HEK293 (cell line): ENCODE data around the gene TBCEL.
A peak's percentile ranks its signal among the peaks of the same experiment; 100 is the strongest.

Source experiments
- CTCF ChIA-PET: fragments of 350-600 bp; formaldehyde crosslinking; extraction: SDS; loops from one replicate; lab custom pipeline; 2021; ENCODE audit warnings: antibody characterized with exemption; lab: Yijun Ruan, JAX
- POLR2A ChIA-PET: fragments of 300-600 bp; formaldehyde crosslinking; extraction: SDS; loops from one replicate; lab custom pipeline; 2020; ENCODE audit warnings: antibody characterized with exemption, inconsistent platforms; lab: Yijun Ruan, JAX
- H3K27ac ChIP-seq: fragments of 200-500 bp; sonication (Bioruptor generic); 2 replicates; pipeline ENCODE4 v1.5.1; 2014; ENCODE audit warnings: low read depth, low read length, control low read depth, inconsistent platforms; ENCODE audit errors: extremely low read depth
- H3K36me3 ChIP-seq, 2 experiments: fragments of 200-500 bp in 1 of 2; sonication (Bioruptor generic) in 1 of 2; 1 replicate in 1 of 2; 2 replicates in 1 of 2; pipeline ENCODE4 v1.5.1; 2014 to 2017; ENCODE audit warnings: inconsistent platforms in 2 of 2, low read length in 2 of 2; ENCODE audit not compliant: control insufficient read depth in 2 of 2, insufficient read depth in 1 of 2
- H3K4me1 ChIP-seq: fragments of 200-500 bp; sonication (Bioruptor generic); 2 replicates; pipeline ENCODE4 v1.5.1; 2014; ENCODE audit warnings: mild to moderate bottlenecking, low read length, inconsistent platforms; ENCODE audit not compliant: control insufficient read depth, insufficient read depth
- H3K4me3 ChIP-seq: 2 replicates; pipeline ENCODE4 v1.5.1; 2011; ENCODE audit warnings: low read depth, mild to moderate bottlenecking, control low read depth, low read length, moderate library complexity
- H3K9me3 ChIP-seq: fragments of 200-500 bp; sonication (Bioruptor generic); 2 replicates; pipeline ENCODE4 v1.5.1; 2014; ENCODE audit warnings: low read depth, low read length, inconsistent platforms; ENCODE audit not compliant: control insufficient read depth, insufficient read depth
- FEZF1 ChIP-seq: fragments of 450-650 bp; formaldehyde crosslinking; IDR thresholded peaks from 2 replicates; pipeline ENCODE4 v1.5.1; 2016; ENCODE audit warnings: missing biosample characterization, missing genetic modification characterization
- HOXA7 ChIP-seq: sonication (generic); formaldehyde crosslinking; IDR thresholded peaks from 2 replicates; pipeline ENCODE4 v1.8.1; 2022; ENCODE audit warnings: missing genetic modification reagents, borderline replicate concordance
- OSR2 ChIP-seq: fragments of 450-650 bp; formaldehyde crosslinking; IDR thresholded peaks from 2 replicates; pipeline ENCODE4 v1.5.1; 2016; ENCODE audit warnings: missing biosample characterization, missing genetic modification characterization
- SCRT1 ChIP-seq: fragments of 450-650 bp; formaldehyde crosslinking; IDR thresholded peaks from 2 replicates; pipeline ENCODE4 v1.5.1; 2016; ENCODE audit warnings: missing biosample characterization, missing genetic modification characterization, borderline replicate concordance
- ZBTB1 ChIP-seq: fragments of 450-650 bp; formaldehyde crosslinking; IDR thresholded peaks from 2 replicates; pipeline ENCODE4 v1.5.1; 2016; ENCODE audit warnings: missing biosample characterization, missing genetic modification characterization
- ZEB2 ChIP-seq: fragments of 450-650 bp; formaldehyde crosslinking; IDR thresholded peaks from 2 replicates; pipeline ENCODE4 v1.5.1; 2016; ENCODE audit warnings: missing biosample characterization, missing genetic modification characterization
- ZNF157 ChIP-seq: fragments of 450-650 bp; formaldehyde crosslinking; IDR thresholded peaks from 2 replicates; pipeline ENCODE4 v1.5.1; 2016; ENCODE audit warnings: missing biosample characterization, missing genetic modification characterization
- ZNF202 ChIP-seq: fragments of 450-650 bp; formaldehyde crosslinking; IDR thresholded peaks from 2 replicates; pipeline ENCODE4 v1.5.1; 2016; ENCODE audit warnings: missing biosample characterization, missing genetic modification characterization, borderline replicate concordance
- ZNF302 ChIP-seq: fragments of 450-650 bp; formaldehyde crosslinking; IDR thresholded peaks from 2 replicates; pipeline ENCODE4 v1.5.1; 2016; ENCODE audit warnings: missing biosample characterization, missing genetic modification characterization, low read depth
- ZNF324 ChIP-seq: fragments of 450-650 bp; formaldehyde crosslinking; IDR thresholded peaks from 2 replicates; pipeline ENCODE4 v1.5.1; 2016; ENCODE audit warnings: missing biosample characterization, missing genetic modification characterization
- ZNF76 ChIP-seq: fragments of 450-650 bp; formaldehyde crosslinking; IDR thresholded peaks from 2 replicates; pipeline ENCODE4; 2016; ENCODE audit warnings: low read depth, missing biosample characterization, missing genetic modification characterization, borderline replicate concordance
- ZNF777 ChIP-seq: fragments of 450-650 bp; formaldehyde crosslinking; IDR thresholded peaks from 2 replicates; pipeline ENCODE4 v1.5.1; 2017; ENCODE audit warnings: missing biosample characterization, missing genetic modification characterization, borderline replicate concordance
- ZNF785 ChIP-seq: fragments of 450-650 bp; formaldehyde crosslinking; IDR thresholded peaks from 2 replicates; pipeline ENCODE4 v1.5.1; 2016; ENCODE audit warnings: missing biosample characterization, missing genetic modification characterization
- ZNF837 ChIP-seq: fragments of 450-650 bp; formaldehyde crosslinking; IDR thresholded peaks from 2 replicates; pipeline ENCODE4 v1.5.1; 2016; ENCODE audit warnings: missing biosample characterization, missing genetic modification characterization
- TF ChIP-seq, protein P1 (sequence below): fragments of 450-650 bp; formaldehyde crosslinking; conservative IDR thresholded peaks from 2 replicates; pipeline ENCODE4 v1.5.1; 2016; ENCODE audit warnings: low read depth, missing biosample characterization, missing genetic modification characterization
- TF ChIP-seq, protein P2 (sequence below): fragments of 450-650 bp; formaldehyde crosslinking; IDR thresholded peaks from 2 replicates; pipeline ENCODE4 v1.5.1; 2016; ENCODE audit warnings: missing biosample characterization, missing genetic modification characterization
- TF ChIP-seq, protein P3 (sequence below): fragments of 450-650 bp; formaldehyde crosslinking; IDR thresholded peaks from 2 replicates; pipeline ENCODE4 v1.5.1; 2017; ENCODE audit warnings: missing biosample characterization, missing genetic modification characterization
- TF ChIP-seq, protein P4 (sequence below): fragments of 450-650 bp; formaldehyde crosslinking; optimal IDR thresholded peaks from 2 replicates; pipeline ENCODE3; 2016; ENCODE audit warnings: missing biosample characterization, mild to moderate bottlenecking, missing genetic modification characterization

Gene TBCEL

DNA sequence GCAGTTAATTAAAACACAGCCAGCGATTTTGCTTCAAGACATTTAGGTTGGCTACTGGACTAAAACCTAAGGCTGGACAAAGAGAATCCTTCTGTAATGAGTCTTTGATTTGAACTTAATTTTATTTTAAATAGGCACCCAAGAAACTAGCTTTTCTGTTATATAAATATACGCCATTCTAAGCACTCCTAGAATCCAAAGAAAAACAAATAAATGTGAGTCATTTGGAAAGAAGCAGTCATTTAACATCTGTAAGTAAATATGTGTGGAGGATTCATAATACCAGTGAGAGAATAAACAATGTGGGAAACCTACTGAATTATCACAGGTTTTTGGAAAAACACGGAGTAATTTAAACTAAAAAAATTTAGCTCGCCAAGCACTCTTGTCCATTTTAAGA is 76.0 kb downstream of the TBCEL start (continued):
- TF ChIP-seq, protein P1, sequence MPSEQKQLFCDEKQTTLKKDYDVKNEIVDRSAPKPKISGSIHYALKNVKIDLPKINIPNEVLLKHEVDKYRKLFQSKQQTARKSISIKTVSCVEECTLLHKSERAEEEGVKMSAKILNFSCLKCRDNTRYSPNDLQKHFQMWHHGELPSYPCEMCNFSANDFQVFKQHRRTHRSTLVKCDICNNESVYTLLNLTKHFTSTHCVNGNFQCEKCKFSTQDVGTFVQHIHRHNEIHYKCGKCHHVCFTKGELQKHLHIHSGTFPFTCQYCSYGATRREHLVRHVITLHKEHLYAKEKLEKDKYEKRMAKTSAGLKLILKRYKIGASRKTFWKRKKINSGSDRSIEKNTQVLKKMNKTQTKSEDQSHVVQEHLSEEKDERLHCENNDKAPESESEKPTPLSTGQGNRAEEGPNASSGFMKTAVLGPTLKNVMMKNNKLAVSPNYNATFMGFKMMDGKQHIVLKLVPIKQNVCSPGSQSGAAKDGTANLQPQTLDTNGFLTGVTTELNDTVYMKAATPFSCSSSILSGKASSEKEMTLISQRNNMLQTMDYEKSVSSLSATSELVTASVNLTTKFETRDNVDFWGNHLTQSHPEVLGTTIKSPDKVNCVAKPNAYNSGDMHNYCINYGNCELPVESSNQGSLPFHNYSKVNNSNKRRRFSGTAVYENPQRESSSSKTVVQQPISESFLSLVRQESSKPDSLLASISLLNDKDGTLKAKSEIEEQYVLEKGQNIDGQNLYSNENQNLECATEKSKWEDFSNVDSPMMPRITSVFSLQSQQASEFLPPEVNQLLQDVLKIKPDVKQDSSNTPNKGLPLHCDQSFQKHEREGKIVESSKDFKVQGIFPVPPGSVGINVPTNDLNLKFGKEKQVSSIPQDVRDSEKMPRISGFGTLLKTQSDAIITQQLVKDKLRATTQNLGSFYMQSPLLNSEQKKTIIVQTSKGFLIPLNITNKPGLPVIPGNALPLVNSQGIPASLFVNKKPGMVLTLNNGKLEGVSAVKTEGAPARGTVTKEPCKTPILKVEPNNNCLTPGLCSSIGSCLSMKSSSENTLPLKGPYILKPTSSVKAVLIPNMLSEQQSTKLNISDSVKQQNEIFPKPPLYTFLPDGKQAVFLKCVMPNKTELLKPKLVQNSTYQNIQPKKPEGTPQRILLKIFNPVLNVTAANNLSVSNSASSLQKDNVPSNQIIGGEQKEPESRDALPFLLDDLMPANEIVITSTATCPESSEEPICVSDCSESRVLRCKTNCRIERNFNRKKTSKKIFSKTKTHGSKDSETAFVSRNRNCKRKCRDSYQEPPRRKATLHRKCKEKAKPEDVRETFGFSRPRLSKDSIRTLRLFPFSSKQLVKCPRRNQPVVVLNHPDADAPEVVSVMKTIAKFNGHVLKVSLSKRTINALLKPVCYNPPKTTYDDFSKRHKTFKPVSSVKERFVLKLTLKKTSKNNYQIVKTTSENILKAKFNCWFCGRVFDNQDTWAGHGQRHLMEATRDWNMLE (tag by site-specific recombination): no peak
- TF ChIP-seq, protein P2, sequence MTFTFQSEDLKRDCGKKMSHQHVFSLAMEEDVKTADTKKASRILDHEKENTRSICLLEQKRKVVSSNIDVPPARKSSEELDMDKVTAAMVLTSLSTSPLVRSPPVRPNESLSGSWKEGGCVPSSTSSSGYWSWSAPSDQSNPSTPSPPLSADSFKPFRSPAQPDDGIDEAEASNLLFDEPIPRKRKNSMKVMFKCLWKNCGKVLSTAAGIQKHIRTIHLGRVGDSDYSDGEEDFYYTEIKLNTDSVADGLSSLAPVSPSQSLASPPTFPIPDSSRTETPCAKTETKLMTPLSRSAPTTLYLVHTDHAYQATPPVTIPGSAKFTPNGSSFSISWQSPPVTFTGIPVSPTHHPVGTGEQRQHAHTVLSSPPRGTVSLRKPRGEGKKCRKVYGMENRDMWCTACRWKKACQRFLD (tag by site-specific recombination): no peak
- 0 out of 2 replicates have a peak, but pooled peaks have one; percentile 8 for TF ChIP-seq FEZF1 (tag by site-specific recombination)
- TF ChIP-seq, protein P3, sequence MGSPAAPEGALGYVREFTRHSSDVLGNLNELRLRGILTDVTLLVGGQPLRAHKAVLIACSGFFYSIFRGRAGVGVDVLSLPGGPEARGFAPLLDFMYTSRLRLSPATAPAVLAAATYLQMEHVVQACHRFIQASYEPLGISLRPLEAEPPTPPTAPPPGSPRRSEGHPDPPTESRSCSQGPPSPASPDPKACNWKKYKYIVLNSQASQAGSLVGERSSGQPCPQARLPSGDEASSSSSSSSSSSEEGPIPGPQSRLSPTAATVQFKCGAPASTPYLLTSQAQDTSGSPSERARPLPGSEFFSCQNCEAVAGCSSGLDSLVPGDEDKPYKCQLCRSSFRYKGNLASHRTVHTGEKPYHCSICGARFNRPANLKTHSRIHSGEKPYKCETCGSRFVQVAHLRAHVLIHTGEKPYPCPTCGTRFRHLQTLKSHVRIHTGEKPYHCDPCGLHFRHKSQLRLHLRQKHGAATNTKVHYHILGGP (tag by site-specific recombination): peak; percentile 81; the same call in 1 of the 2 replicates
- no peak for TF ChIP-seq OSR2 (tag by site-specific recombination)
- TF ChIP-seq ZBTB1 (tag by site-specific recombination): no peak
- no peak for TF ChIP-seq ZNF837
- no peak for TF ChIP-seq ZNF777 (tag by site-specific recombination)
- TF ChIP-seq, all 188 proteins: peak for 3

DNA sequence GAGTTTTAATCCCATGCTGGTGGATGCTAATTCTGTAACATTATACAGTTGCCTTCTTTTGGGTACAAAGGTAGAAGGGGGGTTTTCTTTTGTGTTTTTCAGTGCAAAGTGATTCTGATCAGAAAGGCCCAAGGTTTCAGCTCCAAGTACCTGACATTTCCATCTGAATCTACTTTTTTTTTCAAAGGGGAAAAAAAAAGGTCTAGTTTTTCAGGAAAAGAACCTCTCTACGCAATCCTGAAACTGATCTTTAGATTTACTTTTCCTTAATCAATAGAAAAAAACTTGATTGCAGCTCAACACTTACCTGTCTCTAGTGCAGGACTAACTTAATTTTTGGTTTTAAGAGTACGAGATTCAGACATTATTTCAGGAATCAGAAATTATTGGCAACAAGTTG is 77.0 kb downstream of the TBCEL start, which contains the start of gene TECTA:
Gene TECTA, plus strand, starts transcription at position 301 of the 400 bp plus-strand sequence. CDS start 1,423 bp downstream, outside the sequence.
- no peaks in the 10 kb centered on the region for H3K9me3 ChIP-seq
- POLR2A ChIA-PET: no interaction called here
- CTCF ChIA-PET: interaction anchor here (0.6 to 0.7 kb wide), 2 partner anchors 48 to 212 kb away, joined by 4 read pairs; no protein-coding TSS in a partner anchor
- peaks cover 2% of the 10 kb centered on the region; the same call in 1 of the 2 replicates for H3K4me1 ChIP-seq
- H3K36me3 ChIP-seq: no peaks in the 10 kb centered on the region
- H3K4me3 ChIP-seq: no peak within 1 kb of the TSS
- TF ChIP-seq ZEB2 (no peak), ZNF302 (tag by site-specific recombination) (no peak), SCRT1 (tag by site-specific recombination) (no peak), HOXA7 (no peak), ZNF202 (no peak), ZNF76 (tag by site-specific recombination) (no peak), ZNF324 (tag by site-specific recombination) (no peak), ZNF785 (tag by site-specific recombination) (no peak), ZNF157 (no peak)
- TF ChIP-seq, protein P4, sequence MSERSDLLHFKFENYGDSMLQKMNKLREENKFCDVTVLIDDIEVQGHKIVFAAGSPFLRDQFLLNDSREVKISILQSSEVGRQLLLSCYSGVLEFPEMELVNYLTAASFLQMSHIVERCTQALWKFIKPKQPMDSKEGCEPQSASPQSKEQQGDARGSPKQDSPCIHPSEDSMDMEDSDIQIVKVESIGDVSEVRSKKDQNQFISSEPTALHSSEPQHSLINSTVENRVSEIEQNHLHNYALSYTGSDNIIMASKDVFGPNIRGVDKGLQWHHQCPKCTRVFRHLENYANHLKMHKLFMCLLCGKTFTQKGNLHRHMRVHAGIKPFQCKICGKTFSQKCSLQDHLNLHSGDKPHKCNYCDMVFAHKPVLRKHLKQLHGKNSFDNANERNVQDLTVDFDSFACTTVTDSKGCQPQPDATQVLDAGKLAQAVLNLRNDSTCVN (tag by site-specific recombination): no peak
- H3K27ac ChIP-seq: no peak within 1 kb of the TSS
